AG04449 (cell line): ENCODE measurements around the gene GDPD5.

ENCODE experiments used
- CTCF ChIA-PET: fragments of 350-600 bp; formaldehyde crosslinking; extraction: SDS; loops from one replicate; lab custom pipeline; 2021; ENCODE audit warnings: antibody characterized with exemption; lab: Yijun Ruan, JAX
- POLR2A ChIA-PET: fragments of 400-600, 350-600 bp; formaldehyde crosslinking; extraction: SDS; loops from one replicate; lab custom pipeline; 2020; ENCODE audit warnings: antibody characterized with exemption, inconsistent platforms; lab: Yijun Ruan, JAX
- DNase-seq: peaks from one replicate; pipeline ENCODE4 v3.0.0-alpha.2; 2010; ENCODE audit warnings: low read depth, low spot score
- H3K4me3 ChIP-seq: 2 replicates; pipeline ENCODE4 v1.5.1; 2011; ENCODE audit warnings: low read depth, mild to moderate bottlenecking, control low read depth, low read length
- CTCF ChIP-seq: IDR thresholded peaks from one replicate; pipeline ENCODE4 v1.5.1; 2011; ENCODE audit warnings: mild to moderate bottlenecking, moderate library complexity, low read length, control low read depth, inconsistent platforms; ENCODE audit not compliant: insufficient read depth; ENCODE audit errors: missing control alignments

The GDPD5 gene

DNA sequence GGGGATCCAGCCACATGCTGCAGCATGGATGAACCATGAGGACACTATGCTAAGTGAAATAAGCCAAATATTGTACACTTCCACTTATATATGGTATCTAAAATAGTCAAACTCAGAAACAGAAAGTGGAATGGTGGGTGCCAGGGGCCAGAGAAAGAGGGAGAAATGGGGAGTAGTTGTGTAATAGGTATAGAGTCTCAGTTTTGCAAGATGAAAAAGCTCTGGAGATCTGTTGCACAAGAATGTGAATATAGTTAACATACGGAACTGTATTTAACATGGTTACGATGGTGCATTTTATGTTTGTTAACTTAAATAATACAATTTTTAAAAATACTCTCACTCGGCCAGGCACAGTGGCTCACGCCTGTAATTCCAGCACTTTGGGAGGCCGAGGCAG, 21.2 kb downstream of the GDPD5 start:
- ChIA-PET CTCF (interaction anchor here (1.7 kb wide), 1 partner anchor 21 kb away, joined by 5 read pairs; the partner anchor contains the start of gene GDPD5), POLR2A (no interaction called here)
- no peak for DNase-seq

DNA sequence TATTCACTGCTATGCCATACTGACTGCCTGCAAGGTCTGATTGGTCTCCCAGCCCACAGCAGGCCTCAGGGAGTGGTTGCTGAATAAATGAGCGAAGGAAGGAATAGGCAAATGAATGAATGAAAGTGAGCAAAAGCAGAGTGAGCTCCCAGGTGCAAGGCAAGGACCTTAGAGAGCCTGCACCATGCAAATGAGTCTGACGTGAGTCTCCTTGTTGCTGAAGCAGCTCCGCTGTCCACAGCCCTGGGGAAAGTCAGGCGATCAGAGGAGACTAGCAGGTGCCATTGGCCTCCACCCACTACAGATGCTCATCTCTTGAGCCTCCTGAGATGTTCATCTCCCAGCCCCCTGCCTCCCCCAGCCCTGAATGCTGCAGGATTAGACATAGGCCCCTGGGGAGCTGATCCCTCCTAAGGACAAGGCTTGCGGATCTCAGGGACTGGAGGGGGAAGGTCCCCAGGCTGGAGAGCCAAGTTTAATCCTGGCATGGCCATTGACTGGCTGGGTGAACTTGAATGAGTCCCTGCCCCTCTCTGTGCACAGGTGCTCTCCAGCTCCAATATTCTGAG, 22.1 kb downstream of the GDPD5 start:
- no peak for TF ChIP-seq CTCF
- H3K4me3 ChIP-seq: no peak overlapping the region
- DNase-seq: no peak
- ChIA-PET CTCF (interaction anchor here (1.7 to 2.1 kb wide), 2 partner anchors 19 to 22 kb away, joined by 5 to 7 read pairs; partner anchors contain the start of gene GDPD5), POLR2A (no interaction called here)

More for the DNA sequence above, 21.2 kb downstream of the GDPD5 start:
- H3K4me3 ChIP-seq: no peak overlapping the region
- TF ChIP-seq CTCF: no peak

DNA sequence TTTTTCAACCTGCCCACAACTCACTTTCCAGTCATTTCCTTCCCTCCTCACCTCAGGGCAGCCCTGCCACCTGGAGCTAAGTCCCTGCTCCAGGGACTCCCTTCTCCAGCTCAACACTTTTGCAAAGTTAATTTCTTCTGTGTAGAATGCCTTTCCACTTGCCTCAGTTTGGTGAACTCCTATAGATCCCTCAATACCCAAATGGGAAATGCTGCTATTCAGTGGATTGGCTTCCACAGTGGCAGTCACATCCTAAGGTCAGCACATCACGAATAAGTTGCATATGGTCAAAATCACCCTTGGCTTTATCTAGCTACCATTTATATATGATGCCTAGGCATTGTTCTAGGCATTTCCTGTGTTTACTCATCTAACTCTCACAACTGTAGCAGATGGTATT, 23.6 kb downstream of the GDPD5 start:
- H3K4me3 ChIP-seq: no peak overlapping the region
- no peak for TF ChIP-seq CTCF
- no peak for DNase-seq
- POLR2A ChIA-PET: interaction anchor here (0.7 kb wide), 1 partner anchor 33 kb away, joined by 3 read pairs; no protein-coding TSS in a partner anchor
- CTCF ChIA-PET: interaction anchor here (1.3 to 2.1 kb wide), 2 partner anchors 21 to 41 kb away, joined by 3 to 7 read pairs; no protein-coding TSS in a partner anchor

GRCh38 chr11:75500742-75501141, 25.0 kb downstream of the GDPD5 start:
- no peak for DNase-seq
- ChIA-PET POLR2A (no interaction called here), CTCF (interaction anchor here (1.0 to 2.4 kb wide), 4 partner anchors 12 to 112 kb away, joined by 3 to 12 read pairs (median 4); no protein-coding TSS in a partner anchor)
- no peak overlapping the region for H3K4me3 ChIP-seq
- no peak for TF ChIP-seq CTCF

GRCh38 chr11:75499423-75500190, 26.1 kb downstream of the GDPD5 start:
- no peak for TF ChIP-seq CTCF
- H3K4me3 ChIP-seq: no peak overlapping the region
- peak; percentile 91 for DNase-seq
- ChIA-PET POLR2A (interaction anchor here (0.9 to 1.8 kb wide), 3 partner anchors 9 to 55 kb away, joined by 3 to 7 read pairs (median 4); partner anchors contain the start of gene GDPD5), CTCF (interaction anchor here (0.8 to 3.7 kb wide), 9 partner anchors 13 to 91 kb away, joined by 3 to 12 read pairs (median 4); no protein-coding TSS in a partner anchor)
